Dermis microvascular lymphatic vessel endothelial cell (primary cell): ENCODE results near the gene DPCD. TPM values are rescaled to one million over a fixed set of nuclear protein-coding genes. Genes with fewer than 3 reads are reported as not detected.
"Not testable (repeated sequence)": the region's sequence is repeated elsewhere in the genome, so short reads cannot be mapped to it uniquely, and the experiment has no call there.

Experiments
- DNase-seq, 2 donors: peaks; one replicate each; pipeline versions ENCODE4 v3.0.0 to v3.0.0-alpha.2; 2010; ENCODE audit warnings: low read depth in 2 of 2
- total RNA-seq: library from RNA; depleted of rRNA; stranded (reverse); fragments of >200 nt; gene quantifications from 2 replicates; pipeline ENCODE4 v1.2.1, GENCODE V29; 2014

DPCD gene
- total RNA-seq, 1 donor from 2014 or later = 16.4 TPM

- no peak for DNase-seq
These were observed 7.4 kb upstream of the DPCD start for GRCh38 chr10:101580486-101581399.

GRCh38 chr10:101585841-101586240, 2.3 kb upstream of the DPCD start:
- DNase-seq = no peak

- peak in 1 of 2 donors; percentile 38 for DNase-seq
These were observed 758 bp downstream of the DPCD start for GRCh38 chr10:101588879-101589278.

- DNase-seq = not testable (repeated sequence)
These were observed 5.2 kb downstream of the DPCD start for GRCh38 chr10:101593331-101593730.

GRCh38 chr10:101595591-101596433, 7.7 kb downstream of the DPCD start:
- no peak for DNase-seq

- no peak for DNase-seq
These were observed 9.2 kb downstream of the DPCD start for GRCh38 chr10:101597091-101597900.

GRCh38 chr10:101601541-101601940, 13.4 kb downstream of the DPCD start:
- no peak for DNase-seq

GRCh38 chr10:101602761-101603398, 14.8 kb downstream of the DPCD start:
- DNase-seq = peak; percentile 48 to 62

GRCh38 chr10:101607124-101607523, 19.0 kb downstream of the DPCD start:
- DNase-seq = peak; percentile 26 to 31

- peak in 1 of 2 donors; percentile 36 for DNase-seq
These were observed 21.4 kb downstream of the DPCD start for GRCh38 chr10:101609481-101609880.

GRCh38 chr10:101611096-101611905, 23.2 kb downstream of the DPCD start:
- DNase-seq = no peak

GRCh38 chr10:101612086-101612485, 24.0 kb downstream of the DPCD start:
- no peak for DNase-seq

GRCh38 chr10:101612872-101613271, 24.8 kb downstream of the DPCD start:
- DNase-seq = no peak

- no peak for DNase-seq
These were observed 25.5 kb downstream of the DPCD start for GRCh38 chr10:101613646-101614045.

GRCh38 chr10:101614663-101615524, 26.8 kb downstream of the DPCD start:
- DNase-seq = no peak

GRCh38 chr10:101615525-101616116, 27.5 kb downstream of the DPCD start:
- no peak for DNase-seq

- no peak for DNase-seq
These were observed 28.4 kb downstream of the DPCD start for GRCh38 chr10:101616415-101617101.
